H9 (cell line): ENCODE data around the gene TMEM63C. TPM values are rescaled to one million over a fixed set of nuclear protein-coding genes. Genes with fewer than 3 reads are reported as not detected.

ENCODE experiments used
- DNase-seq: peaks from one replicate; pipeline ENCODE4 v3.0.0-alpha.2; 2017
- H2AFZ ChIP-seq: one replicate; pipeline ENCODE4 v1.6.1; 2013; ENCODE audit warnings: mild to moderate bottlenecking, low read length, control low read depth, moderate library complexity
- H2AK5ac ChIP-seq: 2 replicates; pipeline ENCODE4 v1.6.1; 2013; ENCODE audit warnings: low read length, control low read depth, mixed read lengths; ENCODE audit not compliant: insufficient read length
- H2BK120ac ChIP-seq: one replicate; pipeline ENCODE4 v1.6.1; 2013; ENCODE audit warnings: low read depth, mild to moderate bottlenecking, low read length, control low read depth, inconsistent platforms; ENCODE audit not compliant: poor library complexity, severe bottlenecking
- H2BK12ac ChIP-seq: 2 replicates; pipeline ENCODE4 v1.6.1; 2013; ENCODE audit warnings: low read length, control low read depth, mixed read lengths, low read depth; ENCODE audit not compliant: insufficient read length
- H2BK15ac ChIP-seq: 2 replicates; pipeline ENCODE4 v1.6.1; 2013; ENCODE audit warnings: low read depth, low read length, control low read depth
- H2BK20ac ChIP-seq: one replicate; pipeline ENCODE4 v1.6.1; 2013; ENCODE audit warnings: low read depth, mild to moderate bottlenecking, low read length, control low read depth, inconsistent platforms; ENCODE audit not compliant: poor library complexity, severe bottlenecking
- H2BK5ac ChIP-seq: 2 replicates; pipeline ENCODE4 v1.6.1; 2013; ENCODE audit warnings: low read length, control low read depth, mixed read lengths; ENCODE audit not compliant: insufficient read length
- H3K14ac ChIP-seq: 2 replicates; pipeline ENCODE4 v1.6.1; 2013; ENCODE audit warnings: low read length, control low read depth; ENCODE audit not compliant: insufficient read depth
- H3K18ac ChIP-seq: 2 replicates; pipeline ENCODE4 v1.6.1; 2013; ENCODE audit warnings: low read depth, mild to moderate bottlenecking, mixed read lengths, low read length, control low read depth; ENCODE audit not compliant: insufficient read length
- H3K23ac ChIP-seq: 2 replicates; pipeline ENCODE4 v1.6.1; 2013; ENCODE audit warnings: low read length, control low read depth, mixed read lengths, low read depth; ENCODE audit not compliant: insufficient read length
- H3K23me2 ChIP-seq: 2 replicates; pipeline ENCODE4 v1.6.1; 2013; ENCODE audit warnings: low read depth, mild to moderate bottlenecking, mixed read lengths, low read length, control low read depth; ENCODE audit not compliant: insufficient read length, poor library complexity, severe bottlenecking
- H3K27ac ChIP-seq: 2 replicates; pipeline ENCODE4 v1.5.1; 2013; ENCODE audit warnings: low read length, control low read depth, mixed read lengths, low read depth; ENCODE audit not compliant: insufficient read length
- H3K27me3 ChIP-seq: 2 replicates; pipeline ENCODE4 v1.6.1; 2013; ENCODE audit warnings: low read length, control low read depth, inconsistent platforms; ENCODE audit not compliant: insufficient read depth
- H3K4ac ChIP-seq: 2 replicates; pipeline ENCODE4 v1.6.1; 2013; ENCODE audit warnings: low read depth, mild to moderate bottlenecking, control low read depth, inconsistent platforms, low read length, moderate library complexity
- H3K4me1 ChIP-seq: 2 replicates; pipeline ENCODE4 v1.6.1; 2013; ENCODE audit warnings: low read length, control low read depth, inconsistent platforms; ENCODE audit not compliant: insufficient read depth
- H3K4me2 ChIP-seq: 2 replicates; pipeline ENCODE4 v1.6.1; 2013; ENCODE audit warnings: low read length, control low read depth, mixed read lengths; ENCODE audit not compliant: insufficient read length, insufficient read depth
- H3K56ac ChIP-seq: 2 replicates; pipeline ENCODE4 v1.6.1; 2013; ENCODE audit warnings: low read depth, mild to moderate bottlenecking, mixed read lengths, low read length, control low read depth; ENCODE audit not compliant: insufficient read length
- H3K79me1 ChIP-seq: 2 replicates; pipeline ENCODE4 v1.6.1; 2013; ENCODE audit warnings: low read depth, mild to moderate bottlenecking, moderate library complexity, low read length, control low read depth, inconsistent platforms; ENCODE audit not compliant: insufficient read depth, poor library complexity, severe bottlenecking
- H3K79me2 ChIP-seq: 2 replicates; pipeline ENCODE4 v1.6.1; 2013; ENCODE audit warnings: low read length, control low read depth, inconsistent platforms; ENCODE audit not compliant: insufficient read depth
- H3K9ac ChIP-seq: 2 replicates; pipeline ENCODE4 v1.6.1; 2013; ENCODE audit warnings: low read length, control low read depth, mixed read lengths; ENCODE audit not compliant: insufficient read length; ENCODE audit errors: extremely low read depth
- H3K9me3 ChIP-seq: one replicate; pipeline ENCODE4 v1.6.1; 2013; ENCODE audit warnings: low read depth, low read length, inconsistent platforms; ENCODE audit not compliant: control insufficient read depth
- H3T11ph ChIP-seq: one replicate; pipeline ENCODE4 v1.6.1; 2013; ENCODE audit warnings: mild to moderate bottlenecking, low read length, control low read depth, inconsistent platforms
- H4K20me1 ChIP-seq: one replicate; pipeline ENCODE4 v1.6.1; 2013; ENCODE audit not compliant: control insufficient read depth, insufficient read length, insufficient read depth
- H4K5ac ChIP-seq: 2 replicates; pipeline ENCODE4 v1.6.1; 2013; ENCODE audit warnings: low read depth, mild to moderate bottlenecking, mixed read lengths, low read length, control low read depth; ENCODE audit not compliant: insufficient read length
- H4K8ac ChIP-seq: replicated peaks from 2 replicates; pipeline ENCODE4 v1.6.1; 2013; ENCODE audit warnings: low read length, control low read depth, mixed read lengths, low read depth; ENCODE audit not compliant: insufficient read length
- H4K91ac ChIP-seq: 2 replicates; pipeline ENCODE4 v1.6.1; 2013; ENCODE audit warnings: low read depth, mild to moderate bottlenecking, moderate library complexity, mixed read lengths, low read length, control low read depth; ENCODE audit not compliant: insufficient read length
- H3K27ac Mint-ChIP-seq, 3 experiments: 2 replicates in 2 of 3; 3 replicates in 1 of 3; pipeline ENCODE4 v1.8.0; 2020 to 2021; ENCODE audit warnings: mixed read lengths in 3 of 3, mild to moderate bottlenecking in 1 of 3, moderate library complexity in 1 of 3
- H3K27me3 Mint-ChIP-seq: 2 replicates; pipeline ENCODE4 v1.8.0; 2021; ENCODE audit warnings: low read depth, mild to moderate bottlenecking, moderate library complexity, mixed read lengths
- H3K36me3 Mint-ChIP-seq, 3 experiments: 2 replicates in 2 of 3; 3 replicates in 1 of 3; pipeline ENCODE4 v1.8.0; 2020 to 2021; ENCODE audit warnings: low read depth in 3 of 3, mixed read lengths in 3 of 3; ENCODE audit not compliant: insufficient read depth in 1 of 3
- H3K4me1 Mint-ChIP-seq, 2 experiments: 2 replicates each; pipeline ENCODE4 v1.8.0; 2020; ENCODE audit warnings: mixed read lengths in 2 of 2
- H3K4me3 Mint-ChIP-seq, 2 experiments: 2 replicates in 1 of 2; 3 replicates in 1 of 2; pipeline ENCODE4 v1.8.0; 2020 to 2021; ENCODE audit warnings: mild to moderate bottlenecking in 2 of 2, mixed read lengths in 2 of 2, moderate library complexity in 1 of 2
- H3K9me3 Mint-ChIP-seq, 2 experiments: 2 replicates in 1 of 2; 3 replicates in 1 of 2; pipeline ENCODE4 v1.8.0; 2020; ENCODE audit warnings: mild to moderate bottlenecking in 2 of 2, mixed read lengths in 2 of 2, moderate library complexity in 1 of 2
- WGBS: extraction: QIAGEN DNeasy Blood & Tissue Kit; methylation state at CpG from one replicate; pipeline ENCODE4 v1.1.7; 2013; ENCODE audit warnings: missing lambda C conversion rate, low lambda C conversion rate, mixed read lengths; ENCODE audit not compliant: insufficient read length; ENCODE audit errors: extremely low coverage; 5-methylcytosine and 5-hydroxymethylcytosine counted together
- total RNA-seq: library from RNA; stranded (reverse); gene quantifications from 2 replicates; pipeline ENCODE4 v1.2.1, GENCODE V29; 2021
- TF ChIP-seq, protein P1 (sequence below): fragments of 200-600 bp; sonication (generic); conservative IDR thresholded peaks from 3 replicates; pipeline ENCODE4 v1.8.0; 2021; ENCODE audit warnings: antibody characterized with exemption, mild to moderate bottlenecking

The TMEM63C gene
- total RNA-seq, 1 experiment from 2014 or later = 2.2 TPM

DNA sequence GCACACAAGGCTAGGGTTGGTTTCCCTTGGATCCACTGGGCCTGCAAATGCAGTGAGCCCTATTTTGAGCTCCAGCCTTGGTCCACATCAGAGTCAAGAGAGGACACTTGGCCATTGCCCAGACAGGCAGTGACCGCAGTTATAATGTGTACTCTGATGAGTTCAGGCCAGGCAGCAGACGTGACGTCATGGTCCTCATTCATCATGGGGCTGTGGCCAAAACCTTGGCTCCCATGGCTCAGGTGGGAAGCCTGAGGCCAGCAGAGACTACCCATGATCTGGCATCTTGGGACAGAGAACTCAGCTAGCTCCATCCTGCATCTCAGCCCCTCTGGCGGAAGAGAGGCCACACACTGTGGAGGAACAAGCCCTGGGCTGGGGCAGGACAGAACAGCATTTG lies 16.4 kb downstream of the TMEM63C start:
- Histone ChIP-seq H3K4ac (no peak overlapping the region), H2BK5ac (no peak overlapping the region), H3K4me1 (no peaks in the 10 kb centered on the region), H3K27me3 (no peaks in the 10 kb centered on the region), H3K14ac (no peak overlapping the region), H3K4me2 (no peak overlapping the region), H3K18ac (no peak overlapping the region), H3K79me1 (no peaks in the 10 kb centered on the region), H2AK5ac (no peak overlapping the region), H3T11ph (no peak overlapping the region), H2BK120ac (no peak overlapping the region), H4K5ac (no peak overlapping the region), H4K91ac (no peak overlapping the region), H2BK20ac (no peak overlapping the region), H4K8ac (no peak overlapping the region), H3K23ac (no peak overlapping the region), H3K27ac (no peak overlapping the region), H2BK12ac (no peak overlapping the region), H3K56ac (no peak overlapping the region), H3K9me3 (no peaks in the 10 kb centered on the region), H3K23me2 (no peaks in the 10 kb centered on the region), H3K79me2 (no peaks in the 10 kb centered on the region), H4K20me1 (no peaks in the 10 kb centered on the region), H2AFZ (no peak overlapping the region), H2BK15ac (no peak overlapping the region), H3K9ac (no peak overlapping the region)
- no peak for DNase-seq
- peaks cover 3% of the 10 kb centered on the region for H3K27me3 Mint-ChIP-seq
- no peaks in the 10 kb centered on the region for H3K9me3 Mint-ChIP-seq
- peak overlapping the region in 1 of 3 experiments; percentile 49; a peak in 1 of 7 replicates for H3K27ac Mint-ChIP-seq
- peaks cover 6 to 11% of the 10 kb centered on the region in 2 experiments for H3K4me1 Mint-ChIP-seq
- no peak overlapping the region for H3K4me3 Mint-ChIP-seq
- TF ChIP-seq, protein P1, sequence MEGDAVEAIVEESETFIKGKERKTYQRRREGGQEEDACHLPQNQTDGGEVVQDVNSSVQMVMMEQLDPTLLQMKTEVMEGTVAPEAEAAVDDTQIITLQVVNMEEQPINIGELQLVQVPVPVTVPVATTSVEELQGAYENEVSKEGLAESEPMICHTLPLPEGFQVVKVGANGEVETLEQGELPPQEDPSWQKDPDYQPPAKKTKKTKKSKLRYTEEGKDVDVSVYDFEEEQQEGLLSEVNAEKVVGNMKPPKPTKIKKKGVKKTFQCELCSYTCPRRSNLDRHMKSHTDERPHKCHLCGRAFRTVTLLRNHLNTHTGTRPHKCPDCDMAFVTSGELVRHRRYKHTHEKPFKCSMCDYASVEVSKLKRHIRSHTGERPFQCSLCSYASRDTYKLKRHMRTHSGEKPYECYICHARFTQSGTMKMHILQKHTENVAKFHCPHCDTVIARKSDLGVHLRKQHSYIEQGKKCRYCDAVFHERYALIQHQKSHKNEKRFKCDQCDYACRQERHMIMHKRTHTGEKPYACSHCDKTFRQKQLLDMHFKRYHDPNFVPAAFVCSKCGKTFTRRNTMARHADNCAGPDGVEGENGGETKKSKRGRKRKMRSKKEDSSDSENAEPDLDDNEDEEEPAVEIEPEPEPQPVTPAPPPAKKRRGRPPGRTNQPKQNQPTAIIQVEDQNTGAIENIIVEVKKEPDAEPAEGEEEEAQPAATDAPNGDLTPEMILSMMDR = no peak
- no peaks in the 10 kb centered on the region for H3K36me3 Mint-ChIP-seq
- WGBS = no CpG with 5 or more reads among the region's 4 CpGs
